Activated CD4-positive, CD25-positive, alpha-beta regulatory T cell (primary cell): ENCODE results near the gene PLCD1.
"Not testable (repeated sequence)": the region's sequence is repeated elsewhere in the genome, so short reads cannot be mapped to it uniquely, and the experiment has no call there.

Experiments
- DNase-seq, 4 experiments: peaks; one replicate each; lab custom pipeline; 2025; lab: John Stamatoyannopoulos, UW

PLCD1 gene

DNA sequence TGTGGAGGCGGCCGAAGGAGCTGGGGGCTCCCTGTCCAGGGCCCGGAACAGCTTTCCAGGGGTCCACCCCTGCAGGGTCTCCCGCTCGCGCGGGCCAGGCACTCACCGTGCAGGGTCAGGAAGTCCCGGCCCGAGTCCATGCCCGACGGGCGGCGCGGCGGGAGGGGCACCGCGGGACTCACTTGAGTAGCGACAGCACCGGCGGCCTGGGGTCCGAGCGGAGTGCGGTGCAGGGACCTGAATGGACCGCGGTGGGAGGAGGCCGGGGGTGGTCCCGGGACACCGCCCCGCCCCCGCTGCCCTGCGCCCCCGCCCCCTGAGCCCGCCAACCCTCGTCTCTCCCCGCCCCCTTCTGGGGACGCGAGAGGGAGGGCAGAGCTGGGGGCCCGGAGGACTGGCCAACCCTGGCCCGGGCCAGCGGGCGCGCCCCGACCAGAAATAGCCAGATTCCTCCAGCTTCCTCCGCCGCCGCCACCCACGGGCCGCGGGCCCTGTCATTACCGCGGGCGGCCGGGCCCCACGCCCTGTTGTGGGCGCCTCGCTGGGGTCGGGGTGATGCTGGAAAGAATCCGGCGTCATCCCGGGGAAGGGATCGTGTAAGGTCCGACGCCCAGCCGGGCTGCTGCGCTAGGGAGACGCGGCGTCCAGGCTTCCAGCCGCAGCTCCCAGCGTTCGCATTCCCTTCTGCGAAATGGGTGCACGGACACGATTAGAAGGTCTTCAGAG is at the start of gene PLCD1:
PLCD1 (minus strand) TSS at position 243 of the 726 bp plus-strand sequence; CDS start at position 140, 103 bp downstream.
- DNase-seq: no peak

DNA sequence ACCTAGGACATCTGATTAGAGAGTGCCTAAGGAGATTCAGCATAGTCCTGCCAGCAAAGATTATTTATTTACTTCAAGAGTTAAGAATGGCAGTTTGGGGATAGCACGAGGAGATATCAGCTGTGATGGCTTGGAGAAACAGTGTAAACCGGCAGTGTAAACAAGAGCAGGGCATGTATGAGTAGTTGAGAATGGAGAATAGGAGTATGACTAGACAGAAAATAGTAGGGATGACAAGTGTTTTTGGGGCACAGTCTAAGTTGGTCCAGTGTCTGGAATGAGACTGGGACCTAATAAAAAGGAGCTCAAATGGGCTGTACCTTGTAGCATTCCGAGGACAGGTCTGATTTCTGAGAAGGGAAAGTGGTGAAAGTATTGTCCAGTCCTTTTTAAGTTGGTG is 47.6 kb upstream of the PLCD1 start:
- not testable (repeated sequence) for DNase-seq

DNA sequence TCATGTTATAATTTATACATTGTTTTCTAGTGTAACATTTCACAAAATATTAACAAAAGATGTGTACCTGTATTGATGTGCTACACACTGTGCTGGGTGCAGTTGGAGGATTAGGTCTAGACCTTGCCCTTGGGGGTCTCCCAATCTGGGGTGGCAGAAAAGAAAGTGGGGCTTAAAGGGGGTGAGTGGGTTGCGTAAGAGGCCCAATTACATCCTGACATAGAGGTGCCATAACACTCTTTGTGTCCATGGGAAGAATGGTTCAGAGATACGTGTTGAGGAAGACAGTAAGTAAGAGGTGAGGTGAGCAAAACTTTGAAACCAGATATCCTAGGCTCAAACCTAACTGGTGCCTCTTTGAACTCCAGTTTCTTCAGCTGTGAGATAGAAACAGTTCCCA is 40.6 kb upstream of the PLCD1 start:
- DNase-seq: no peak

DNA sequence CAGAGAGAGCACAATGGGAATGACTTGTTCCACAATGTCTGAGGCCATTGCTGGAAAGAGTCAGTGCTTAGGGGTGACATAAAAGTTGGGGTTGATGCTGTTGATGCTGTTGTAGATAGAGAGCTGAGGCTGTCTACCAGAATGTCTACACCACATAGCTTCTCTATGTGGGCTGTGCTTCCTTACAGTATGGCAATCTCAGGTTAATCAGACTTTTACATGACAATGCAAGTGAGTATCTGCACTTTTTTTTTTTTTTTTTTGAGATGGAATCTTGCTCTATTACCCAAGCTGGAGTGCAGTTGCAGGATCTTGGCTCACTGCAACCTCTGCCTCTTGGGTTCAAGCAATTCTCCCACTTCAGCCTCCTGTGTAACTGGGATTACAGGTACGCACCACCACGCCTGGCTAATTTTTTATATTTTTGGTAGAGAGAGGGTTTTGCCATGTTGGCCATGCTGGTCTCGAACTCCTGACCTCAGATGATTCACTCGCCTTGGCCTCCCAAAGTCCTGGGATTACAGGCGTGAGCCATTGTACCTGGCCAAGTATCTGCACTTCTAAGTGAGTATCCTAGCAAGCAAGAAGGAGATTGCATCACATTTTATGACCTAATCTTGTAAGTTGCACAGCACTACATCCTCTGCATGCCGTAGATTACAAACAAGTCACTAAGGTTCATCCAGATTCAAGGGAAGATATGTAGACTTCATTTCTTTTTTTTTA is 38.2 kb upstream of the PLCD1 start:
- DNase-seq: no peak

DNA sequence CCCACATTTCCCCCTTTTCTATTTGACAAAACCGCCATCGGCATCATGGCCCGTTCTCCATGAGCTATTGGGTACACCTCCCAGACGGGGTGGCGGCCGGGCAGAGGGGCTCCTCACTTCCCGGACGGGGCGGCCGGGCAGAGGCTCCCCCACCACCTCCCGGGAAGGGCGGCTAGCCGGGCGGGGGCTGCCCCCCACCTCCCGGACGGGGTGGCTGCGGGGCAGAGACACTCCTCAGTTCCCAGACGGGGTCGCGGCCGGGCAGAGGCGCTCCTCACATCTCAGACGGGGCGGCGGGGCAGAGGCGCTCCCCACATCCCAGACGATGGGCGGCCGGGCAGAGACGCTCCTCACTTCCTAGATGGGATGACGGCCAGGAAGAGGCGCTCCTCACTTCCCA is 35.0 kb upstream of the PLCD1 start:
- DNase-seq: not testable (repeated sequence)

DNA sequence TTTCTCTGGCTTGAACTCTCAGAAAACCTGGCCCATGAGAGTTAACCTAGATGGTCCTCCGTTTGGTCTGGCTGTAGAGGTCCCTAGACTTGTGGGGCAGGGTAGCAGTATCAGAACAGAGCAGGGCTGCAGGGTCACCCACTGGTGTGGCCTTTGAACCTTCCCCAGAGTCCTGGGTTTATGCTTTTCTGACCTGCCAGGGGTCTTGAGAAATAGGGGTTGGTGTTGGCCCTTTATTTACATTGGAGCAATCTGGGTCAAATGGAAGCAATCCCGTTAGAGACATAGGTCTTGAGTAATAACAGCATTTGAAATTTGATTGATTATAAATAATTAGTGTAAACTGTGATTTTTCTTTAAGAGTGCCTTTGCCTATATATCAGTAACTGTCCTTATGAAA is 33.4 kb upstream of the PLCD1 start:
- no peak for DNase-seq

DNA sequence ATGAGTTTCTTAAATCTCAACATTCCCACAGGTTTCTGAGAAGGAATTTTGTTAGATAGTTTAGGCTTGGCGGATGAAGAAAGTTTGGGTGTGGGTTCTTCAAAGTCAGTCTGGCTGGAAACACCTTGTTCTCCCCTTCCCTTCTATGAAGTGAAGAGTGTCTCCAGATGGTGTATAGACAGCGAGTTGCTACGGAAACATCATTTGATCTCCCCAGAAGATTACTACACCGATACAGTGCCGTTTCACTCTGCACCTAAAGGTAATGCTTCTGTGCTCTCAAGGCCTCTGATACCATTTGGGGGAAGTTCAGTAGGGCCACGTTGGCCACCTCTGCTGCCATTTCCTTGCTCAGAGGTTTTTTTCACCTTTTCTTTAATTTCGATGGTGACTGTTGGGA is 30.1 kb upstream of the PLCD1 start:
- DNase-seq: no peak

DNA sequence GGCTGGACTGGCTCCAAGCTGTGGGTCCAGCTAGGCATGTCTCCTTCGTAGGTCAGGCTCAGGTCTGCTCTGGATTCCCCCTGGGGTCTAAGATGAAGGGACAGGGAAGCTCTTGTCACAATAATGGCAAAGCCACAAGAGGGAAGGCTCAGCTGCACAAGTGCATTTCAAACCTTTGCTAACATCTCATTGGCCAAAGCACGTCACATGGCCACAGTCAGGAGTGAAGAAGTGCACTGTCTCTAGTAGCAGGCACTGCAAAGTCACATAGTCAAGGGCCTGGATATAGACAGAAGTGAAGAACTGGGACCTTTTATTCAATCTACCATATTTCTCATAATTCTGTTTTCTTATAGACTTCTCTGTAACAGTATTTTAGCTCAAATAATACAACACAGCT is 29.7 kb upstream of the PLCD1 start:
- no peak for DNase-seq

DNA sequence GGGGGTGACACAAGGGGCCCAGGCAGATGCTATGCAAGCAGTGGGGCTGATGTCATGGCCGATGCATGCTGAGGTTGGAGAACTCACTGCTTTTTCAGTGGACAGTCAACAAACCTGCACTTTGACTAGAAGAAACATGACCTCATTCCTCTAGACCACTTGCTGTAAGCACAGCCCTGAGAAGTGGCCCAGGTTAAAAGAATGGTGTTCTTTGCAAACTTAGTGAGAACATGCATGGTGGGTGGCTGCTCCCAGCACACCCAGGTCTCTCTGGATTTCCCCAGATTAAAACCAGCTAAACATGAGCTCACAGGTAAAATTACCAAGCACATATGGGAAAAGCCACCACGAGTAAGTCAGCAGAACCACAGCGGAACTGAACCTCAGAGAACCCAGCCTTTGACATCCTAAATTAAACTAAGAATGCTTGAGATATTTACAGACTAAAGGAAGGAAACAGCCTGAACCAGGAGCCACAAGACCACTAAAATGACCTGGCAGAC is 25.1 kb upstream of the PLCD1 start:
- no peak for DNase-seq

DNA sequence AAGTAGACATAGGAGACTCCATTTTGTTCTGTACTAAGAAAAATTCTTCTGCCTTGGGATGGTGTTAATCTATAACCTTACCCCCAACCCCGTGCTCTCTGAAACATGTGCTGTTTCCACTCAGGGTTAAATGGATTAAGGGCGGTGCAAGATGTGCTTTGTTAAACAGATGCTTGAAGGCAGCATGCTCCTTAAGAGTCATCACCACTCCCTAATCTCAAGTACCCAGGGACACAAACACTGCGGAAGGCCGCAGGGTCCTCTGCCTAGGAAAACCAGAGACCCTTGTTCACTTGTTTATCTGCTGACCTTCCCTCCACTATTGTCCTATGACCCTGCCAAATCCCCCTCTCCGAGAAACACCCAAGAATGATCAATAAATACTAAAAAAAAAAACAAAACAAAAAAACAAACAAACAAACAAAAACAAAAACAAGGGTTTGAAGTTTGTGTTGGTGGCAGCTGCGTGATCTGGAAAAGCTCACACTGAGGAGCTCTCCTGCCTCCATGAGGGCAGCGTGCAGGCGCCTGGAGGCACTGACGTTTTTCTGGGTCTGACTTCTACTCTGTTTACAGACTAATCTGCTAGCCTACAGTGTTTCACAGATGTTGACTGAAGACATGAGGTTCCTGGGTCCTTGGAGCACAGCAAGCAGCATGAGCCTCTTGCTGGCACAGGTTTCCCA is 24.5 kb upstream of the PLCD1 start:
- not testable (repeated sequence) for DNase-seq

DNA sequence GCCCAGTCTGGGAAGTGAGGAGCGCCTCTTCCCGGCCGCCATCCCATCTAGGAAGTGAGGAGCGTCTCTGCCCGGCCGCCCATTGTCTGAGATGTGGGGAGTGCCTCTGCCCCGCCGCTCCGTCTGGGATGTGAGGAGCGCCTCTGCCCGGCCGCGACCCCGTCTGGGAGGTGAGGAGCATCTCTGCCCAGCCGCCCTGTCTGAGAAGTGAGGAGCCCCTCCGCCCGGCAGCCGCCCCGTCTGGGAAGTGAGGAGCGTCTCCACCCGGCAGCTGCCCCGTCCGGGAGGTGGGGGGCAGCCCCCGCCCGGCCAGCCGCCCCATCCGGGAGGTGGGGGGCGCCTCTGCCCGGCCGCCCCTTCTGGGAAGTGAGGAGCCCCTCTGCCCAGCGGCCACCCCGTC is 23.8 kb upstream of the PLCD1 start:
- DNase-seq: not testable (repeated sequence)

DNA sequence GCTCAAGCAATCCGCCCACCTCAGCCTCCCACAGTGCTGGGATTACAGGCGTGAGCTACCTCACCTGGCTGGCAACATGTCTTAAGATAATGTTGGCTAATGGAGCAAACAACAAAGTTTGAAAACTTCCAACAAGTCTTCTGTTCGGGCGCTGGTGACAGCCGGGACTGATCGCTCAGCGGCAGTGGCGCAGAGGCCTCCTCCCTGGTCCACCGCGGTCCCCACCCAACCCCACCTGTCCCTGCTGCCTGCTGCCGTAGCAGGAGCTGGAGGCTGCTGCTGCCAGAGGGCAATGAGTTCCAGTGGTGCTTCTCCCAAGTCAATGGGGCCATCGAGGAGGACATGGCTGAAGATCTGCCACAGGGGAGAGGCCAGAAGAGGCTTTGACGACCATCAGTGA is 21.7 kb upstream of the PLCD1 start:
- no peak for DNase-seq

DNA sequence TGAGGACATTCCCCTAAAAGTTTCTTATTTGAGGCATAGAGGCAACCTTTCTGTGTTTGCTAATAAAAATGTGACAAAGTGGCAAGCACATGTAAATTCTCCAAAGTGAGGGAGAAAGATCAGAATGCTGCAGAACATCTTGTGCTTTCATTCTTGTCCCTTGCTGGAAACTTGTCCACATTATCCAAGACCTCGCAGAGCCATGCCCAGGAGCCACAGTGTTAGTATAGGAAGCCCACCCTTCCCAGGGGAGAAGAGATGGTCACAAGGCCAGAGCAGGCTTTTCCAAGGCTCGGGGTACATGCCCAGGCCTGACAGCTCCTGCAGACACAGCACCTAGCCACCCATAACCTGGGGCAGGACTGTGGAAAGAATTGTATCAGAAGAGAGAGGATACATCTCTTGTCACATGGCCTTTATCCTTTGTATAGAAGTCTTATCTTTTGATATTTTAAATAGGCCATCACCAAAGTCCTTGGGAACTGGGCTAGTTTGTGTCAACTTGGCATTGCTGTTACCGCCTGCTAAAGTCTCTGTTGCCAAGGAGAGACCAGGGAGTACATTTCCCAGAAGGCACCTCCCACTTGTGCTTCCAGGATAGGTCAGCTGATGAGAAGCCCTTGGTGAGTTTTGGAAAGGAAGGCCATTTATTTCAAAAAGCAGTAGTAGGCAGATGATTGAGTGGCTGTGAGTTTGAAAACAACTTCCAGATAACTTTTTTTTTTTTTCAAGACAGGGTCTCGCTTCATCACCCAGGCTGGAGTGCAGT is 20.1 kb upstream of the PLCD1 start:
- no peak for DNase-seq

DNA sequence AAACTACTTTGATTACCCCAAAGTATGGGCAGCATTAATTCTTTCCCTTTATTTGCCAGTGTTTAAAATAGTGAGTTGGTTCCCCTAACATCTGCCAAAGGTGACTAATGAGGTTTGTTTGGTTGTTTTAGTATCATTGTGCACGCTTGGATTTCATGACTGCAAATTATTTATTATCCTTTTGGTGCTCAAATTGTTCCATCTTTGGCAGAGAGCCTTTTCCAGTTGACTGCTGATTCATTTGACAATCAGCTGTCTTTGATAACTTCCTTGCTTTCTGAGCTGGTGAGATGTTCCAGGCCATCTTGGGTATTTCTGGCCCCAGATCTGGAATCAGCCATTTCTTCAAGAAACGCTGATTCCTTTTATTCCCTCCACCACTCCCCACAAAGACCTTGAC is 18.5 kb upstream of the PLCD1 start:
- no peak for DNase-seq

DNA sequence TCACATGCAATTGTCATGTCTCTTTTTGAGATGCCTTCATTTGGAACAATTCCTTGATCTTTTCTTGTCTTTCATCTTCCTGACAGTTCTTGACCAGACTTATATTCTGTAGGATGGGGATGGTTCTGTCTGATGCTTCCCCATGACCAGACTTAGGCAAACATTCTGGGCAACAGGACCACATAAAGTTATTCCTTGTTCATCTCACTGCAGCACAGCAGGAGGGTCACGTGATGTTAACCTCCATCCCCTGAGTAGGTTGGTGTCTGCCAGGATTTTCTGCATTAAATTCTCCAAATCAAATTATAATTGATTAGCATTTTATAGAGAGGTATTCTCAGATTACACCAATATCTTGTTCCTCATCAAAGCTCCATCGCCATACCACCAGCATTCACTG is 17.4 kb upstream of the PLCD1 start:
- DNase-seq: no peak

DNA sequence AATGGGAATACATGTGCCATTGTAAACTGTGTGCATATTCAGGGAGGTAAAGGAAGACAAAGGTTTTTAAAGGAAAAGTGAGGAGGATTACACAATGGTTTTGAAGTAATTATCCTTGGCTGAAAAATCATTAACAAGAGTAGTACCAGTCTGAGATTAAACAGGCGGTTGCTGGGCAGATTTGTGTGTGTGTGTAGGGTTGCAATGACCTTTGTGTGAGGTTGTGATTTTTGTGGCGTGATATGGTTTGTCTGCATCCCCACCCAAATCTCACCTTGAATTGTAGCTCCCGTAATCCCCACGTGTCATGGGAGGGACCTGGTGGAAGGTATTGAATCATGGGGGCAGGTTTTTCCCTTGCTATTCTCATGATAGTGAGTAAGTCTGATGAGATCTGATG is 16.6 kb upstream of the PLCD1 start:
- no peak for DNase-seq

DNA sequence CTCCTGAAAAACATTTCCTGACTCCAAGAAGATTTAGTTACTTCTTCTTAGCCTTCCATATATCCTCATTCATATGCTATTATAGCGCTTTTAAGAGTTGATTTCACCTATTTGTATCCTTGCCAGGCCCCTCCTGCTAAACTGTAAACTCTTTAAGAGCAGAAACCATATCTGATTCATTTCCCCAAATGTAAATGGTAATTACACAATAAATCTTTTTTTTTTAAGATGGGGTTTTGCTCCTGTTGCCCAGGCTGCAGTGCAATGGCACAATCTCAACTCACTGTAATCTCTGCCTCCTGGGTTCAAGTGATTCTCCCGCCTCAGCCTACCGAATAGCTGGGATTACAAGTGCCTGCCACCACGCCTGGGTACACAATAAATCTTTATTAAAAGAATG is 14.0 kb upstream of the PLCD1 start:
- no peak for DNase-seq

DNA sequence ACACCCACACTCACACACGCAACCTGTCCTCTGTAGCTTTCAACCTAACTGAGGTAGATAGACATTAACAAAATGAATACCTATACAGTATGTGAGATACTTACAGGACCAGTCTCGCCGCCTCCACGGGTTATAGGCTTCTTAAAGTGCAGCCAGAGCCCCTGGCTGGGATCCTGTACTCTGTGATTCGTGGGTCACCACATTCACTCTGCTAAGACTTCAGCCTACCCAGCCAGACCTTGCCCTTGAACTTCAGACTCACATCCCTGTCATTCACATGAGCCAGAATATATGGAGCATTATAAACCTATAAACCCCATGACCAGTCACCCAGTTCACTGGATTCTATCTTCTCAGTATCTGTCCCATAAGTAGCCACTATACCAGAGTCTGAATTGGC is 11.0 kb upstream of the PLCD1 start:
- DNase-seq: no peak

DNA sequence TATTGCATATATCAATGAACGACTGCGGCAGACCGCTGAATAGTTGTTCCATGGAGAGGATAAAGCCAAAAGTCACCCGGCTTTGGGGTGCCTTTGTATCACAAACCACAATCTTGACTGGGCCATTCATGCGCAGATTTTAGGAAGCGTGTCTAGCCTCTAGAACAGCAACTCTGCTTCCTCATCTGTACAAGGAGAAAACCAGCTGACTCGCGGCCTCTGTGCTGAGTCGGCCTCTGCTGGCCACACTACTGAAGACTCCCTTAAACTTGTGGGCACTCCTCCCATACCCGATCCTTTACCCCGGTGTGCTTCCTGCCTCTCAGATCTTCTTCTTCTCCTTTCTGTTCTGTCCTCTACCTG is 10.4 kb upstream of the PLCD1 start:
- peak in 1 of 4 experiments; percentile 15 for DNase-seq

DNA sequence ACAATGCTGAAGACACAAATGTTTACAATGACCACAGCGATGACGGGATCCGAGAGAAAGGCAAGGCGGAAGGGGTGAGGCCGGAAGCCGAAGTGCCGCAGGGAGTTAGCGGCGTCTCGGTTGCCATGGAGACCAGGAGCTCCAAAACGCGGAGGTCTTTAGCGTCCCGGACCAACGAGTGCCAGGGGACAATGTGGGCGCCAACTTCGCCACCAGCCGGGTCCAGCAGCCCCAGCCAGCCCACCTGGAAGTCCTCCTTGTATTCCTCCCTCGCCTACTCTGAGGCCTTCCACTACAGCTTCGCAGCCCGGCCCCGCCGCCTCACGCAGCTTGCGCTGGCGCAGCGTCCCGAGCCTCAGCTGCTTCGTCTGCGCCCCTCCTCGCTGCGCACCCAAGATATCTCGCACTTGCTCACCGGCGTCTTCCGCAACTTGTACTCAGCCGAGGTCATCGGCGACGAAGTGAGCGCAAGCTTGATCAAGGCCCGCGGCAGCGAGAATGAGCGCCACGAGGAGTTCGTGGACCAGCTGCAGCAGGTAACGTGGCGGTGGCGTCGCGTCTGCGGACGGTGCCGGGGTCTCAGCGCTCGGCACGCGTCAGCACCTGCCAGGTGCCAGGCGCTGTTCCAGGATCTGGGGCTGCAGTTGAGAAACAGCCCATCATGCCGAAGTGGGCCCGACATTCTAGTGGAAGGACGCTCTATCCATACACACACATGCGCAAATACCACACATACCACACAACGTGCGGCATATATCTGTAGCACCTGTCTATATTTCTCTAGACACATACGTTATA is 9.9 kb upstream of the PLCD1 start, which contains the start of gene DLEC1:
DLEC1 (plus strand) TSS at position 108 of the 798 bp plus-strand sequence; CDS start at position 126, 18 bp downstream.
- DNase-seq: peak in 3 of 4 experiments; percentile 30 to 72 (median 72)

DNA sequence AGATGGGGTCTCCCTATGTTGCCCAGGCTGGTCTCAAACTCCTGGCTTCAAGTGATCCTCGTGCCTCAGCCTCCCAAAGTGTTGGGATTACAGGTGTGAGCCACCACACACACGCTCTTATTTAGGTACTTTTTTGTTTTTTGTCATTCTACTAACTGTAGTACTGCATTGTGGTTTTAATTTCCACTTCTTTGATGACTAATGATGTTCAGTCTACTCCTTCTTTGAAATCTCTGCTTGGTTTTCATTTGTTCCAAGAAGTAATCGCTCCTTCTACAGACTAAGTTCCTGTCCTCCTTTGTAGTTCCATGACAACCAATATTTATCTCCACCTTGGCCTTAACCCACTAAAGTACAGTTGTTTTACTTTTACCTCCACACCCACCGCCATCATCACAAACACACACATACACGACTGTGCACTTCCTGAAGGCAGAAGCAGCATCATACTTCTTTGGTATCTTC is 9.0 kb upstream of the PLCD1 start:
- DNase-seq: no peak
